Epithelial cell of esophagus (primary cell): Measurements from ENCODE around the gene MDFIC.

Source experiments
- DNase-seq: peaks from one replicate; pipeline ENCODE4 v3.0.0; 2010; ENCODE audit warnings: low read depth
- H3K4me3 ChIP-seq: 2 replicates; pipeline ENCODE4 v1.5.1; 2011; ENCODE audit warnings: mild to moderate bottlenecking, low read length, control low read depth
- CTCF ChIP-seq: IDR thresholded peaks from 2 replicates; pipeline ENCODE4 v1.5.1; 2011; ENCODE audit warnings: low read depth, mild to moderate bottlenecking, low read length, control low read depth, inconsistent platforms; ENCODE audit not compliant: insufficient read depth; ENCODE audit errors: missing control alignments

Gene MDFIC

GRCh38 chr7:114997487-114998404 lies 75.9 kb downstream of the MDFIC start:
- TF ChIP-seq CTCF, result no peak
- DNase-seq, result no peak
- H3K4me3 ChIP-seq, result no peak overlapping the region

GRCh38 chr7:115004121-115004520 lies 82.2 kb downstream of the MDFIC start:
- no peak for TF ChIP-seq CTCF
- no peak overlapping the region for H3K4me3 ChIP-seq
- DNase-seq, result peak; percentile 95

GRCh38 chr7:115005251-115005650 lies 83.4 kb downstream of the MDFIC start:
- DNase-seq, result no peak
- no peak overlapping the region for H3K4me3 ChIP-seq
- TF ChIP-seq CTCF, result no peak

DNA sequence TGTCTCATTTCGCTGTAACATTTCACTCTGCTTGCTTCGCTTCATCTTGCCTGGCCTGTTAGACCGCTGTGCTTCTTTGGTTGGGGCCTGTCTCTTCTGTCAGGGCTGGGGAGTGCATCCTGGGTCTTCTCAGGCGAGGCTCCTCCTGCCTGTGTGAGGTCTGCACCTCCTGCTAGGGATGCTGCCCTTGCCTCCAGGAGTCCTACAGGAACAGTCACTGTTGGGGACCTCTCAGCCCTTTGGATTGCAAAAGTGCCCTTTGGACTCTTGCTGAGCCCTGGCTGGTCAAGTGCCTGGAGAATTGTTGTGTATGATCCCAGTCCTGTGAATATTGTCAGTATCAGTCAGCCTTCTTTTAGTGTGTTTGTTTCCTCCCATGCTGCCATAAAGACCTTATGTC lies 84.1 kb downstream of the MDFIC start:
- no peak for DNase-seq
- TF ChIP-seq CTCF, result no peak

GRCh38 chr7:115007751-115008150 lies 85.9 kb downstream of the MDFIC start:
- DNase-seq, result no peak
- TF ChIP-seq CTCF, result no peak
- H3K4me3 ChIP-seq, result no peak overlapping the region

More for the DNA sequence above, 84.1 kb downstream of the MDFIC start:
- H3K4me3 ChIP-seq, result no peak overlapping the region

DNA sequence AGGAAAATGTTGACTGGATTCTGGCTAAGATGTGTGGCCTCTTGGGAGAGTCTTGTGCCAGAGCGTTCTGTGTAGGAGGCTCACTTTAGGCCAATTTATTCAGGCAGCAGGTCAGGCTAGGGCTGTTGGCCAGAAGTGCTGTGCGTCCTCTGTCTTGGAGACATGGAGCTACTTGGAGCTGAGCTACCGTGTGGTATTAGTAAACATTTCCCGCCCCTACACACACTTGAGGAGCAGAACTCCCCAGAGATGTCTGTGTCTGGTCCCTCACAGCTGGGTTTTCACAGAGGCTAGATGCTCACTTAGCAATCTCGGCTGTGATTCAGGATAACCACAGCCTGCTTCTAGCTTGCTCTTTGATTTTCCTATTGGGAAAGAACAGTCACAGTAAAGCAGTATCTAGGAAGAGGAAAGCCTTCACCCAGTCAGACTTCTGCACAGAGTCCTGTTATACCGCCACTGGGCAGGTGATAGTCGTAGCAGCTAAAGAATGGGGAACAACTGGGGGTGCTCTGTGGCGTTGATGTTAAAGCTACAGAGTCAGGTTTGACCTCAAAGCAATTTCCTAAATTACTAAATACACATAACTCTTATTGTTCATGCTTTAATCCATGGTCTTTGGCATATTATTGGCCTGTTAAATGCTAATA lies 86.7 kb downstream of the MDFIC start:
- H3K4me3 ChIP-seq, result no peak overlapping the region
- no peak for DNase-seq

More for the DNA sequence above, 86.7 kb downstream of the MDFIC start:
- no peak for TF ChIP-seq CTCF
